Uterus (tissue), 4 donors: Measurements from ENCODE around the gene SNX12. TPM values are rescaled to one million over a fixed set of nuclear protein-coding genes. Genes with fewer than 3 reads are reported as not detected.

Experiments used
- DNase-seq, 2 donors: peaks; one replicate each; pipeline ENCODE4 v3.0.0-alpha.2; 2019 to 2020
- H3K27ac ChIP-seq, 2 donors: fragments of 200-600 bp; sonication (generic); 1 replicate in 1 of 2; 2 replicates in 1 of 2; pipeline ENCODE4 v1.5.1; 2016 to 2018
- H3K27me3 ChIP-seq, 2 donors: fragments of 200-600 bp; sonication (generic); one replicate each; pipeline ENCODE4 v1.5.1; 2018 to 2019; ENCODE audit warnings: control low read depth in 1 of 2
- H3K36me3 ChIP-seq, 2 donors: fragments of 200-600 bp; sonication (generic); one replicate each; pipeline ENCODE4 v1.5.1; 2019; ENCODE audit warnings: control low read depth in 1 of 2
- H3K4me1 ChIP-seq, 2 donors: fragments of 200-600 bp; sonication (generic); one replicate each; pipeline ENCODE4 v1.5.1; 2018 to 2019; ENCODE audit warnings: control low read depth in 1 of 2
- H3K4me3 ChIP-seq, 2 donors: fragments of 200-600 bp; sonication (generic); 1 replicate in 1 of 2; 2 replicates in 1 of 2; pipeline ENCODE4 v1.5.1; 2018 to 2019; ENCODE audit warnings: mild to moderate bottlenecking in 1 of 2
- H3K9me3 ChIP-seq, 2 donors: fragments of 200-600 bp; sonication (generic); one replicate each; pipeline ENCODE4 v1.5.1; 2019; ENCODE audit warnings: control low read depth in 1 of 2
- CTCF ChIP-seq, 4 experiments: fragments of 200-600 bp in 2 of 4; fragments of 450-650 bp in 2 of 4; sonication (generic) in 2 of 4; IDR thresholded peaks; one replicate each; pipeline ENCODE4 v1.5.1; 2016 to 2019; ENCODE audit warnings: antibody characterized with exemption in 4 of 4, mild to moderate bottlenecking in 2 of 4, moderate library complexity in 1 of 4
- POLR2A ChIP-seq, 2 donors: fragments of 450-650 bp; IDR thresholded peaks; one replicate each; pipeline ENCODE4 v1.6.1; 2016; ENCODE audit warnings: antibody characterized with exemption in 2 of 2, mild to moderate bottlenecking in 1 of 2, moderate library complexity in 1 of 2
- intact Hi-C: fragments of 100-400 bp; cut with DNase I; formaldehyde crosslinking; loops from one replicate; pipeline ENCODE4 v1.15.1; 2023; ENCODE audit warnings: low total_unique reads
- total RNA-seq, 4 donors: library from RNA; depleted of rRNA in 3 of 4; stranded (reverse); fragments of >200 nt in 3 of 4; gene quantifications; one replicate each; pipeline versions ENCODE4 v1.1.0 to v1.2.4, GENCODE V29; 2014 to 2023
- donor health status: DM: yes; HTN: yes; CAD: no.

Gene SNX12
- total RNA-seq, 4 donors from 2014 or later: 32.9 to 92.7 (median 68.0) TPM

- DNase-seq: no peak
- TF ChIP-seq POLR2A (IDR thresholded peaks at IDR 0.05) (no peak), CTCF (IDR thresholded peaks at IDR 0.05) (no peak)
- H3K4me1 ChIP-seq: no peaks in the 10 kb centered on the region
- H3K4me3 ChIP-seq: no peak overlapping the region
- no peaks in the 10 kb centered on the region for H3K27me3 ChIP-seq
- intact Hi-C loops: loop anchor here (2.0 kb wide), 1 partner anchor 41 kb away; no protein-coding TSS in a partner anchor
- H3K9me3 ChIP-seq: no peaks in the 10 kb centered on the region
- no peaks in the 10 kb centered on the region for H3K36me3 ChIP-seq
- H3K27ac ChIP-seq: no peak overlapping the region
These were observed 39.7 kb upstream of the SNX12 start for GRCh38 chrX:71107762-71108360.

- H3K9me3 ChIP-seq: no peaks in the 10 kb centered on the region
- intact Hi-C loops: loop anchor here (2.0 kb wide), 1 partner anchor 40 kb away; no protein-coding TSS in a partner anchor
- no peaks in the 10 kb centered on the region for H3K27me3 ChIP-seq
- H3K27ac ChIP-seq: no peak overlapping the region
- H3K4me3 ChIP-seq: no peak overlapping the region
- no peaks in the 10 kb centered on the region for H3K36me3 ChIP-seq
- no peak for TF ChIP-seq POLR2A (IDR thresholded peaks at IDR 0.05)
- no peak for TF ChIP-seq CTCF (IDR thresholded peaks at IDR 0.05)
- no peaks in the 10 kb centered on the region for H3K4me1 ChIP-seq
- no peak for DNase-seq
These were observed 39.1 kb upstream of the SNX12 start for GRCh38 chrX:71107245-71107644.

- no peak for DNase-seq
- intact Hi-C loops: loop anchor here (2.0 kb wide), 1 partner anchor 40 kb away; no protein-coding TSS in a partner anchor
- Histone ChIP-seq H3K27me3 (no peaks in the 10 kb centered on the region), H3K27ac (no peak within 1 kb of the TSS), H3K4me3 (no peak within 1 kb of the TSS), H3K4me1 (no peaks in the 10 kb centered on the region), H3K9me3 (no peaks in the 10 kb centered on the region), H3K36me3 (no peaks in the 10 kb centered on the region)
- TF ChIP-seq POLR2A (IDR thresholded peaks at IDR 0.05) (no peak), CTCF (IDR thresholded peaks at IDR 0.05) (no peak)
These were observed 38.3 kb upstream of the SNX12 start, which contains the start of gene CXorf65 for GRCh38 chrX:71106427-71106826. CXorf65 (minus strand) TSS chrX:71106740; CDS start chrX:71106556, 184 bp downstream.

GRCh38 chrX:71105628-71106027 is 37.5 kb upstream of the SNX12 start:
- H3K4me1 ChIP-seq: no peaks in the 10 kb centered on the region
- intact Hi-C loops: loop anchor here (2.0 kb wide), 1 partner anchor 39 kb away; no protein-coding TSS in a partner anchor
- no peak overlapping the region for H3K4me3 ChIP-seq
- no peaks in the 10 kb centered on the region for H3K36me3 ChIP-seq
- TF ChIP-seq CTCF (IDR thresholded peaks at IDR 0.05) (no peak), POLR2A (IDR thresholded peaks at IDR 0.05) (no peak)
- H3K27ac ChIP-seq: no peak overlapping the region
- DNase-seq: no peak
- H3K9me3 ChIP-seq: no peaks in the 10 kb centered on the region
- no peaks in the 10 kb centered on the region for H3K27me3 ChIP-seq

- intact Hi-C loops: no loop called here
- TF ChIP-seq POLR2A (IDR thresholded peaks at IDR 0.05) (no peak), CTCF (IDR thresholded peaks at IDR 0.05) (no peak)
These were observed 35.2 kb upstream of the SNX12 start for GRCh38 chrX:71103110-71103983.

More at GRCh38 chrX:71103110-71103983, 35.2 kb upstream of the SNX12 start:
- Histone ChIP-seq H3K4me1 (no peaks in the 10 kb centered on the region), H3K9me3 (no peaks in the 10 kb centered on the region), H3K27me3 (no peaks in the 10 kb centered on the region), H3K36me3 (no peaks in the 10 kb centered on the region), H3K4me3 (no peak overlapping the region), H3K27ac (peak overlapping the region; percentile 27)
- DNase-seq: no peak
